Neural cell (in vitro differentiated cells): ENCODE results near the gene CERS1.

Experiments
- EP300 ChIP-seq: fragments of 450-650 bp; conservative IDR thresholded peaks from 2 replicates; pipeline ENCODE4 v1.6.1; 2014; ENCODE audit warnings: antibody characterized with exemption, mild to moderate bottlenecking, moderate library complexity; ENCODE audit not compliant: poor library complexity, severe bottlenecking
- EZH2 ChIP-seq: fragments of 200-600, 300-800 bp; shearing (Covaris generic), sonication (generic); IDR thresholded peaks from 2 replicates; pipeline ENCODE4 v1.6.1; 2014; ENCODE audit warnings: antibody characterized with exemption, low read length, borderline replicate concordance, mild to moderate bottlenecking; ENCODE audit not compliant: insufficient read depth, poor library complexity, severe bottlenecking
- MXI1 ChIP-seq: fragments of 450-650 bp; conservative IDR thresholded peaks from 2 replicates; pipeline ENCODE4 v1.6.1; 2014; ENCODE audit warnings: antibody characterized with exemption, mild to moderate bottlenecking; ENCODE audit not compliant: poor library complexity, severe bottlenecking
- POLR2AphosphoS5 ChIP-seq: IDR thresholded peaks from 2 replicates; pipeline ENCODE4 v1.6.1; 2012
- RAD21 ChIP-seq: fragments of 450-650 bp; conservative IDR thresholded peaks from 2 replicates; pipeline ENCODE4 v1.6.1; 2014; ENCODE audit warnings: antibody characterized with exemption, mild to moderate bottlenecking, moderate library complexity
- SMC3 ChIP-seq: fragments of 450-650 bp; conservative IDR thresholded peaks from 2 replicates; pipeline ENCODE4 v1.6.1; 2014; ENCODE audit warnings: antibody characterized with exemption, mild to moderate bottlenecking, moderate library complexity; ENCODE audit not compliant: poor library complexity
- TAF1 ChIP-seq: IDR thresholded peaks from 2 replicates; pipeline ENCODE4 v1.6.1; 2012; ENCODE audit warnings: low read depth
- TF ChIP-seq, protein P1 (sequence below): fragments of 450-650 bp; IDR thresholded peaks from 2 replicates; pipeline ENCODE4 v1.5.1; 2014; ENCODE audit warnings: antibody characterized with exemption, mild to moderate bottlenecking, moderate library complexity; ENCODE audit not compliant: poor library complexity, severe bottlenecking
- TF ChIP-seq, protein P2 (sequence below): IDR thresholded peaks from 2 replicates; pipeline ENCODE4 v1.6.1; 2012; ENCODE audit warnings: borderline replicate concordance

DNA sequence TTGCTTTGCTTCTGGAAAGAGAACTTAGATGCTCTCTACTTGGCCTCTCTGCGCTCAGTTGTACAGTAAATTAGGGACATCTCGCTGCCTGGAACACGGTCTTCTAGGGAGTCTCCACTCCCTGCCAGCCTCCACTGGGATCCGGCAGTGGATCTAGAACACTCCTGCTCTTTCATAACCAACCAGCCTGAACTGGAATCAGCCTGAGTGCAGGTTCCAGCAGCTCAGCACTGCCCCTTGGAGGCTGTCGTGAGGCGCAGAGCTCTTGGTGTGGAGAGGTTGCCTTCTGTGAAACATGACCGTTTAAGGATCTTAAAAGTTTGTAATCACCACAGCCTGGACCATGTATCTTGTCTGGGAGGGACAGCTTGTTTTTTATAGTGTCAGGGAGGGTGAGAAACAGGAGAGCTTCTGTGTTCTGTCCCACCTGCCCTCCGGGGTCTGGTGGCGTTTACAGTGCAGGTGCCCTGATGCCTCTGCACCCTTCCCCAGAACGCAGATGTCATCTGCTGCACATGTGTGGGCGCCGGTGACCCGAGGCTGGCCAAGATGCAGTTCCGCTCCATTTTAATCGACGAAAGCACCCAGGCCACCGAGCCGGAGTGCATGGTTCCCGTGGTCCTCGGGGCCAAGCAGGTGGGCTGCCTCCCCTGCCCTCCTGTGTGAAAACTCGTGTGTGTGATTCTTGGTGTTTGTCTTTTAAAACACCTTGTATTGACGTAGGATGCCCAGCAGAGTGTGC, 39.4 kb downstream of the CERS1 start:
- TF ChIP-seq, protein P1, sequence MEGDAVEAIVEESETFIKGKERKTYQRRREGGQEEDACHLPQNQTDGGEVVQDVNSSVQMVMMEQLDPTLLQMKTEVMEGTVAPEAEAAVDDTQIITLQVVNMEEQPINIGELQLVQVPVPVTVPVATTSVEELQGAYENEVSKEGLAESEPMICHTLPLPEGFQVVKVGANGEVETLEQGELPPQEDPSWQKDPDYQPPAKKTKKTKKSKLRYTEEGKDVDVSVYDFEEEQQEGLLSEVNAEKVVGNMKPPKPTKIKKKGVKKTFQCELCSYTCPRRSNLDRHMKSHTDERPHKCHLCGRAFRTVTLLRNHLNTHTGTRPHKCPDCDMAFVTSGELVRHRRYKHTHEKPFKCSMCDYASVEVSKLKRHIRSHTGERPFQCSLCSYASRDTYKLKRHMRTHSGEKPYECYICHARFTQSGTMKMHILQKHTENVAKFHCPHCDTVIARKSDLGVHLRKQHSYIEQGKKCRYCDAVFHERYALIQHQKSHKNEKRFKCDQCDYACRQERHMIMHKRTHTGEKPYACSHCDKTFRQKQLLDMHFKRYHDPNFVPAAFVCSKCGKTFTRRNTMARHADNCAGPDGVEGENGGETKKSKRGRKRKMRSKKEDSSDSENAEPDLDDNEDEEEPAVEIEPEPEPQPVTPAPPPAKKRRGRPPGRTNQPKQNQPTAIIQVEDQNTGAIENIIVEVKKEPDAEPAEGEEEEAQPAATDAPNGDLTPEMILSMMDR, result peak; percentile 72
- TF ChIP-seq SMC3 (peak; percentile 77), EZH2 (no peak), EP300 (no peak), TAF1 (no peak), POLR2AphosphoS5 (peak; percentile 54), RAD21 (peak; percentile 72), MXI1 (no peak)
- TF ChIP-seq, protein P2, sequence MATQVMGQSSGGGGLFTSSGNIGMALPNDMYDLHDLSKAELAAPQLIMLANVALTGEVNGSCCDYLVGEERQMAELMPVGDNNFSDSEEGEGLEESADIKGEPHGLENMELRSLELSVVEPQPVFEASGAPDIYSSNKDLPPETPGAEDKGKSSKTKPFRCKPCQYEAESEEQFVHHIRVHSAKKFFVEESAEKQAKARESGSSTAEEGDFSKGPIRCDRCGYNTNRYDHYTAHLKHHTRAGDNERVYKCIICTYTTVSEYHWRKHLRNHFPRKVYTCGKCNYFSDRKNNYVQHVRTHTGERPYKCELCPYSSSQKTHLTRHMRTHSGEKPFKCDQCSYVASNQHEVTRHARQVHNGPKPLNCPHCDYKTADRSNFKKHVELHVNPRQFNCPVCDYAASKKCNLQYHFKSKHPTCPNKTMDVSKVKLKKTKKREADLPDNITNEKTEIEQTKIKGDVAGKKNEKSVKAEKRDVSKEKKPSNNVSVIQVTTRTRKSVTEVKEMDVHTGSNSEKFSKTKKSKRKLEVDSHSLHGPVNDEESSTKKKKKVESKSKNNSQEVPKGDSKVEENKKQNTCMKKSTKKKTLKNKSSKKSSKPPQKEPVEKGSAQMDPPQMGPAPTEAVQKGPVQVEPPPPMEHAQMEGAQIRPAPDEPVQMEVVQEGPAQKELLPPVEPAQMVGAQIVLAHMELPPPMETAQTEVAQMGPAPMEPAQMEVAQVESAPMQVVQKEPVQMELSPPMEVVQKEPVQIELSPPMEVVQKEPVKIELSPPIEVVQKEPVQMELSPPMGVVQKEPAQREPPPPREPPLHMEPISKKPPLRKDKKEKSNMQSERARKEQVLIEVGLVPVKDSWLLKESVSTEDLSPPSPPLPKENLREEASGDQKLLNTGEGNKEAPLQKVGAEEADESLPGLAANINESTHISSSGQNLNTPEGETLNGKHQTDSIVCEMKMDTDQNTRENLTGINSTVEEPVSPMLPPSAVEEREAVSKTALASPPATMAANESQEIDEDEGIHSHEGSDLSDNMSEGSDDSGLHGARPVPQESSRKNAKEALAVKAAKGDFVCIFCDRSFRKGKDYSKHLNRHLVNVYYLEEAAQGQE, result no peak
